ENCODE data around the gene ARHGAP10. TPM values are rescaled to one million over a fixed set of nuclear protein-coding genes. Genes with fewer than 3 reads are reported as not detected.
"Not testable (repeated sequence)": the region's sequence is repeated elsewhere in the genome, so short reads cannot be mapped to it uniquely, and the experiment has no call there.

The ARHGAP10 gene
- total and polyA plus RNA-seq, 5 donors from 2014 or later, result 2.9 to 14.1 (median 4.7) TPM

DNA sequence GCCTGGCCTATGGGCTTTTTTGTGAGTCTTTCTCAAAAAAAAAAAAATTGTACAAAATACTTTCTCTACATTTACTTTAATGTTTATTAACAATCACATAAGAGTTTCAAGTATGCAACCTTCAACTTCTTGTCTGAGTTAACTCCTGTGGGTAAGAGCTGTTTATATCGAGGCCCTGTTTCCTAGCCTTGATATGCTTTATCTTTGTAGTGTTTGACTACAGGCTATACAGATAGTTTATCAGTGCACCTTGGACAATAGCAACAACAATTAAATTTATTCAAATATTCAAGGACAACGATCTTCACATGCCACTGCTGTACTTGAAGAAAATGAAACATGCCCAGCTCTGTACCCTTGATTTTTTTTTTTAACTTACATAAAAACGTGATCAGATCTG, 178.4 kb downstream of the ARHGAP10 start:
- DNase-seq, result no peak
- no peak for ATAC-seq (ENCODE audit: low read depth in 2 of 2)
- Mint-ChIP-seq H3K9me3 (peaks cover 0 to 3% (median 0%) of the 10 kb centered on the region in 7 donors), H3K4me1 (peaks cover 0 to 8% (median 0%) of the 10 kb centered on the region in 4 donors), H3K4me3 (no peak overlapping the region), H3K27me3 (no peaks in the 10 kb centered on the region), H3K36me3 (peaks cover 22% of the 10 kb centered on the region), H3K27ac (peak overlapping the region in 1 of 3 donors; percentile 4)
- Histone ChIP-seq H3K27me3 (ENCODE audit: control insufficient read depth, insufficient read depth, low read length) (no peaks in the 10 kb centered on the region), H3K36me3 (ENCODE audit: control insufficient read depth, insufficient read depth, low read length) (peaks cover 6% of the 10 kb centered on the region), H3K9me3 (ENCODE audit: control insufficient read depth in 2 of 2, low read length in 2 of 2) (no peaks in the 10 kb centered on the region), H3K4me1 (ENCODE audit: control insufficient read depth, insufficient read depth, low read length, poor library complexity, severe bottlenecking) (no peaks in the 10 kb centered on the region), H3K27ac (ENCODE audit: insufficient read depth, low read length, poor library complexity, severe bottlenecking) (no peak overlapping the region), H3K4me3 (ENCODE audit: low read depth, low read length) (no peak overlapping the region)

DNA sequence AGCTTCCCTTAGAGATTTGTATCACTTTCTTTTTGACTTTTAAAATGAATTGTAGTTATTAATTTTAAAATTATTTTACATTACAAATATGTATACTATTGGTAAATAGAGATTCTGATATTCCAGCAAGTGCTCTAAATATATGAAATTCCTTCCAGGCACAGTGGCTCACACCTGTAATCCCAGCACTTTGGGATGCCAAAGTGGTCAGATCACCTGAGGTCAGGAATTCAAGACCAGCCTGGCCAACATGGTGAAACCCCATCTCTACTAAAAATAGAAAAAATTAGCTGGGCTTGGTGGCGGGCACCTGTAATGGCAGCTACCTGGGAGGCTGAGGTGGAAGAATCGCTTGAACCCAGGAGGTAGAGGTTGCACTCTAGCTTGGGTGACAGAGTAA, 180.2 kb downstream of the ARHGAP10 start:
- DNase-seq; H3K4me1 ChIP-seq (ENCODE audit: control insufficient read depth, insufficient read depth, low read length, poor library complexity, severe bottlenecking); H3K4me3 ChIP-seq (ENCODE audit: low read depth, low read length); H3K27me3 ChIP-seq (ENCODE audit: control insufficient read depth, insufficient read depth, low read length); H3K4me1 Mint-ChIP-seq; ATAC-seq (ENCODE audit: low read depth in 2 of 2); H3K9me3 Mint-ChIP-seq; H3K27ac Mint-ChIP-seq; H3K4me3 Mint-ChIP-seq; H3K9me3 ChIP-seq (ENCODE audit: control insufficient read depth in 2 of 2, low read length in 2 of 2); H3K27me3 Mint-ChIP-seq; H3K36me3 ChIP-seq (ENCODE audit: control insufficient read depth, insufficient read depth, low read length); H3K27ac ChIP-seq (ENCODE audit: insufficient read depth, low read length, poor library complexity, severe bottlenecking): not testable (repeated sequence)
- H3K36me3 Mint-ChIP-seq, result peaks cover 18% of the 10 kb centered on the region

DNA sequence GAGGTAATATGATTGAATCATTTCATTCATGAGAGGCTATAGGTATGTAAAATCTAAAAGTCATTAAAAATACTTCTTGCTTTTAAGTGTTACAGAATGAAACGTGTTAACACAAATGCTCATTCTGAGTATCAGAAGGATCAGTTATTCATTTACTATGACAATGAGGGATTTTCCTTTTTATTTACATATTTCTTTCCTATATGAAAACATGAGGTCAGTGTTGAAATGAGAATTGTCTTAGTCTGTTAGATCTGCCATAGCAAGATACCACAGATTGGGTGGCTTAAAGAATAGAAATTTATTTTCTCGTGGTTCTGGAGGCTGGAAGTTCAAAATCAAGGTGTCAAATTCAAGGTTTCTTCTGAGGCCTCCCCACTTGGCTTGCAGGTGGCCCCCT, 181.2 kb downstream of the ARHGAP10 start:
- no peak for ATAC-seq (ENCODE audit: low read depth in 2 of 2)
- H3K27ac Mint-ChIP-seq, result peak overlapping the region in 1 of 3 donors; percentile 33
- no peaks in the 10 kb centered on the region for H3K9me3 ChIP-seq (ENCODE audit: control insufficient read depth in 2 of 2, low read length in 2 of 2)

DNA sequence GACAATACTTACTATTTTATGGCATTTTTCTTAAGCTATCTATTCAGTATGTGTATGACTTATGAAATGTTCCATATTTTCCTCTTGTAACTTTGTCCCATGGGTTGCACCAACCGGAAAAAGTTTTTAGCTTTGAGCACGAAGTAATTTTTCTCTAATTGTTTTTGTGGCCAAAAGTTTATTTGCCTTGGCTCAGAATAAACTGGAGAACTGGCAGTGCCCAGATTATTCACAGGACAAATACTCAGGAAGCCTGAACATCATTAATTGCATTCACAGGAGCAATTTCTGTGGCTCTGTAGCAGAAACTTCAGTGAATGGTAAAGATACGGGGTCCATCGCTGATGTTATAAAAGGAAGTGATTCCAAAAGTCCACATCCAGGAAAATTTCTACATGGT, 184.5 kb downstream of the ARHGAP10 start:
- ATAC-seq (ENCODE audit: low read depth in 2 of 2) (no peak), DNase-seq (no peak)
- no peaks in the 10 kb centered on the region for H3K4me1 ChIP-seq (ENCODE audit: control insufficient read depth, insufficient read depth, low read length, poor library complexity, severe bottlenecking)
- Mint-ChIP-seq H3K36me3 (peaks cover 26% of the 10 kb centered on the region), H3K4me3 (no peak overlapping the region), H3K9me3 (peaks cover 0 to 1% (median 0%) of the 10 kb centered on the region in 7 donors), H3K27me3 (no peaks in the 10 kb centered on the region), H3K4me1 (peaks cover 0 to 5% (median 0%) of the 10 kb centered on the region in 4 donors), H3K27ac (no peak overlapping the region)
- no peaks in the 10 kb centered on the region for H3K27me3 ChIP-seq (ENCODE audit: control insufficient read depth, insufficient read depth, low read length)
- H3K27ac ChIP-seq (ENCODE audit: insufficient read depth, low read length, poor library complexity, severe bottlenecking), result no peak overlapping the region
- no peak overlapping the region for H3K4me3 ChIP-seq (ENCODE audit: low read depth, low read length)
- H3K9me3 ChIP-seq (ENCODE audit: control insufficient read depth in 2 of 2, low read length in 2 of 2), result no peaks in the 10 kb centered on the region
- H3K36me3 ChIP-seq (ENCODE audit: control insufficient read depth, insufficient read depth, low read length), result peaks cover 6% of the 10 kb centered on the region

More for the DNA sequence above, 181.2 kb downstream of the ARHGAP10 start:
- Histone ChIP-seq H3K27me3 (ENCODE audit: control insufficient read depth, insufficient read depth, low read length) (no peaks in the 10 kb centered on the region), H3K4me1 (ENCODE audit: control insufficient read depth, insufficient read depth, low read length, poor library complexity, severe bottlenecking) (no peaks in the 10 kb centered on the region), H3K27ac (ENCODE audit: insufficient read depth, low read length, poor library complexity, severe bottlenecking) (no peak overlapping the region), H3K36me3 (ENCODE audit: control insufficient read depth, insufficient read depth, low read length) (peaks cover 6% of the 10 kb centered on the region), H3K4me3 (ENCODE audit: low read depth, low read length) (no peak overlapping the region)
- DNase-seq, result no peak
- Mint-ChIP-seq H3K4me1 (peaks cover 0 to 5% (median 2%) of the 10 kb centered on the region in 4 donors), H3K9me3 (peaks cover 0 to 1% (median 0%) of the 10 kb centered on the region in 7 donors), H3K27me3 (no peaks in the 10 kb centered on the region), H3K4me3 (no peak overlapping the region), H3K36me3 (peaks cover 21% of the 10 kb centered on the region)

DNA sequence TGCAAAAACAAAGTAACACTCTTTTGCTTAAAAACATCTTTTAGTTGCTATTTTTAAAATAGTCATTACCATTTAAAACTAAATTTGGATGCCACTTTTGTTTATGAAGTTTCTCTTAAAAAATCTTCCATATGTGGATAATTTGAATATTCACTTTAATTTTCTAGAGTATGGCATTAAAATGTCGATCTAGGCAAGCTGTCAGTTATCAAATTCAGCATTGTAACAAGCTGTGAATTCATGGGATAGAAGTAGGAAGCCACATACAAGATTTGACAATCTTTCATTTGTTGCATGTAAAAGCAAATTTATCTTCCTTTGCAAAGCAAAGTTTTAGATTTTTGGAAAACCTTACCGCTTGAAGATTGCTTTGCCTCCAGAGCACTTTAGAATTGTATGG, 191.5 kb downstream of the ARHGAP10 start:
- no peak for DNase-seq
- Histone ChIP-seq H3K4me1 (ENCODE audit: control insufficient read depth, insufficient read depth, low read length, poor library complexity, severe bottlenecking) (no peaks in the 10 kb centered on the region), H3K27me3 (ENCODE audit: control insufficient read depth, insufficient read depth, low read length) (no peaks in the 10 kb centered on the region), H3K4me3 (ENCODE audit: low read depth, low read length) (no peak overlapping the region), H3K9me3 (ENCODE audit: control insufficient read depth in 2 of 2, low read length in 2 of 2) (no peaks in the 10 kb centered on the region), H3K36me3 (ENCODE audit: control insufficient read depth, insufficient read depth, low read length) (no peaks in the 10 kb centered on the region), H3K27ac (ENCODE audit: insufficient read depth, low read length, poor library complexity, severe bottlenecking) (no peak overlapping the region)
- H3K4me1 Mint-ChIP-seq, result peaks cover 0 to 11% (median 2%) of the 10 kb centered on the region in 4 donors
- H3K4me3 Mint-ChIP-seq, result no peak overlapping the region
- no peak overlapping the region for H3K27ac Mint-ChIP-seq
- no peaks in the 10 kb centered on the region for H3K27me3 Mint-ChIP-seq
- ATAC-seq (ENCODE audit: low read depth in 2 of 2), result no peak
- peaks cover 9% of the 10 kb centered on the region for H3K36me3 Mint-ChIP-seq
- no peaks in the 10 kb centered on the region for H3K9me3 Mint-ChIP-seq

DNA sequence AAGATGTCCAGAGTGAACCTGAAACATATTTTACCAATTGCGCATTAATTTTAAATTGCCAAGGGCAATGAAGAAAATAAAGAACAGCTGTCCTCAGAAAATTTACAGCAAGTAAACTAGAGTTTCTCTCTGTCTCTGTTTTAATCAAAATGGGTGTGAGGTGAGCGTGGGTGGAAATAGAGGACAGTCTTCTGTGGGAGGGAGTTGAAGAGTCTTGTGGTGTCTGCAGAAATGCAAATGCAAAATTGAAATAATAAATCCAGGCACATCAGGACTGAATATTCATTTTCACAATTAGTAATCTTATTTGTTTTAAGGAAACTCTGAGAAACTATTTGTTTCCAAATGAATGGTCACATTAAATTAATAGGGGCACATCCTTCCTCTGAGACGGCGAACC, 192.0 kb downstream of the ARHGAP10 start:
- H3K36me3 ChIP-seq (ENCODE audit: control insufficient read depth, insufficient read depth, low read length), result no peaks in the 10 kb centered on the region
- H3K36me3 Mint-ChIP-seq, result peaks cover 9% of the 10 kb centered on the region
- no peaks in the 10 kb centered on the region for H3K27me3 ChIP-seq (ENCODE audit: control insufficient read depth, insufficient read depth, low read length)
- no peaks in the 10 kb centered on the region for H3K9me3 Mint-ChIP-seq
- DNase-seq, result no peak
- no peaks in the 10 kb centered on the region for H3K27me3 Mint-ChIP-seq
- no peaks in the 10 kb centered on the region for H3K4me1 ChIP-seq (ENCODE audit: control insufficient read depth, insufficient read depth, low read length, poor library complexity, severe bottlenecking)
- H3K4me3 ChIP-seq (ENCODE audit: low read depth, low read length), result no peak overlapping the region
- no peak overlapping the region for H3K27ac ChIP-seq (ENCODE audit: insufficient read depth, low read length, poor library complexity, severe bottlenecking)
- no peak overlapping the region for H3K27ac Mint-ChIP-seq
- H3K4me3 Mint-ChIP-seq, result no peak overlapping the region
- peaks cover 0 to 11% (median 2%) of the 10 kb centered on the region in 4 donors for H3K4me1 Mint-ChIP-seq
- ATAC-seq (ENCODE audit: low read depth in 2 of 2), result no peak
- no peaks in the 10 kb centered on the region for H3K9me3 ChIP-seq (ENCODE audit: control insufficient read depth in 2 of 2, low read length in 2 of 2)

DNA sequence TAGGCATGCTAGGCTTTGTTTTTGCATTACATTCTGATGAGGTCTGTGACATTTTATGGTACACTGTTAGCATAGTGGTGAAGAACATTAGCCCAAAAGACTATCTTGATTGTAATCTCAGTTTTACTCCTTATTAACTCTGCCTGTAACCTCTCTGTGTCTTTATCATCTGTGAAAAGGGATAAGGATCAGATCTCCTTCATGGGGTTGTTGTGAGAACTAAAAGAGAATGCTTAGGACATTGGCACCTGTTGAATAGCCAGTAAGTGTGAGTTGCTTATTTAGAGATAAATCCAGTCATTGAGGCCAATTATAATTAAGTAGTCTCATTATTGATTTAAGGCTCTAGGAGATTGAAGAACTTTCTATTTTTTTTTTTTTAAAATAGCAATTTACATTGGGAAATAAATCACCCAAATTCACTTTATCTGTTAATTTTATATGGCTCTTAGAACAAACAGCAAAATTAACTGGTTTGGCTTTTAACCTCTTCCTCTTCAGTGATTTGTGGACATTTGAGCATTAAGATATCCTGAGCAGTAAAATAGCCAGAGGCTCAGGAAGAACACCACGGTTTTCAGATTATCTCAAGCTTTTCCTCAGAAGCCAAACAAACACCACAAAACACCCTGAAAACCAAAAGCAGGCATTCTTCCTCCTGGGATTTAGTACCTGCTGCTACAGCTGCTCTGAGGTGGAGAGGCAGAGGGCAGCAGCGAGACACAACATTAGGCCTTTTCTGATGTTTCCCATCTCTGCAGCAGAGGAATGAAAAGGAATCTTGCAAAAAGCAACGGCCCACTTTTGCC, 192.9 kb downstream of the ARHGAP10 start:
- Mint-ChIP-seq H3K9me3 (no peaks in the 10 kb centered on the region), H3K27me3 (no peaks in the 10 kb centered on the region), H3K36me3 (peaks cover 9% of the 10 kb centered on the region), H3K4me1 (peaks cover 0 to 11% (median 2%) of the 10 kb centered on the region in 4 donors), H3K4me3 (no peak overlapping the region), H3K27ac (no peak overlapping the region)
- no peak overlapping the region for H3K27ac ChIP-seq (ENCODE audit: insufficient read depth, low read length, poor library complexity, severe bottlenecking)
- DNase-seq (peak in 1 of 3 donors; percentile 29), ATAC-seq (ENCODE audit: low read depth in 2 of 2) (no peak)
- H3K36me3 ChIP-seq (ENCODE audit: control insufficient read depth, insufficient read depth, low read length), result no peaks in the 10 kb centered on the region
- H3K9me3 ChIP-seq (ENCODE audit: control insufficient read depth in 2 of 2, low read length in 2 of 2), result no peaks in the 10 kb centered on the region
- no peaks in the 10 kb centered on the region for H3K27me3 ChIP-seq (ENCODE audit: control insufficient read depth, insufficient read depth, low read length)
- no peak overlapping the region for H3K4me3 ChIP-seq (ENCODE audit: low read depth, low read length)
- no peaks in the 10 kb centered on the region for H3K4me1 ChIP-seq (ENCODE audit: control insufficient read depth, insufficient read depth, low read length, poor library complexity, severe bottlenecking)
